IMR-90 (cell line): ENCODE results near the gene DNAJB9. TPM values are rescaled to one million over a fixed set of nuclear protein-coding genes. Genes with fewer than 3 reads are reported as not detected.

Experiments used
- ATAC-seq: fragments of 200-7000 bp; cut with Tn5 transposase; 2 replicates; pipeline ENCODE4 v1.9.1; 2020; ENCODE audit warnings: low read depth, mild to moderate bottlenecking, moderate library complexity
- BruUV-seq: library from RNA; stranded (reverse); fragments of 400-500 nt; replicated peaks from 2 replicates; lab custom pipeline; 2021; lab: Mats Ljungman, UMichigan
- CTCF ChIA-PET: fragments of 300-600 bp; formaldehyde crosslinking; extraction: SDS; loops from one replicate; lab custom pipeline; 2021; ENCODE audit warnings: antibody characterized with exemption; lab: Yijun Ruan, JAX
- POLR2A ChIA-PET: fragments of 300-600 bp; sonication (Branson Sonifier 250); formaldehyde crosslinking; loops from one replicate; lab custom pipeline; 2022; ENCODE audit warnings: antibody characterized with exemption; ENCODE audit not compliant: unreplicated experiment; lab: Charles Lee
- DNase-seq: peaks from one replicate; pipeline ENCODE4 v3.0.0; 2013
- H2AFZ ChIP-seq: replicated peaks from 2 replicates; pipeline ENCODE3; 2013; ENCODE audit warnings: low read length, mild to moderate bottlenecking; ENCODE audit not compliant: poor library complexity
- H2AK5ac ChIP-seq: 2 replicates; pipeline ENCODE4 v1.6.1; 2013; ENCODE audit warnings: low read depth, low read length, inconsistent platforms
- H2AK9ac ChIP-seq: replicated peaks from 2 replicates; pipeline ENCODE3; 2013; ENCODE audit warnings: mild to moderate bottlenecking, low read depth, low read length, moderate library complexity; ENCODE audit not compliant: poor library complexity
- H2BK120ac ChIP-seq: 2 replicates; pipeline ENCODE4 v1.6.1; 2013; ENCODE audit warnings: low read depth, low read length, inconsistent platforms
- H2BK15ac ChIP-seq: 3 replicates; pipeline ENCODE4 v1.6.1; 2013; ENCODE audit warnings: low read depth, low read length, inconsistent platforms
- H2BK20ac ChIP-seq: 2 replicates; pipeline ENCODE4 v1.6.1; 2013; ENCODE audit warnings: low read depth, mild to moderate bottlenecking, inconsistent platforms, low read length, moderate library complexity
- H2BK5ac ChIP-seq: 2 replicates; pipeline ENCODE4 v1.6.1; 2013; ENCODE audit warnings: mild to moderate bottlenecking, low read depth, low read length, inconsistent platforms; ENCODE audit not compliant: poor library complexity, severe bottlenecking
- H3K14ac ChIP-seq: replicated peaks from 2 replicates; pipeline ENCODE4 v1.6.1; 2013; ENCODE audit warnings: low read depth, low read length, inconsistent platforms
- H3K18ac ChIP-seq: 2 replicates; pipeline ENCODE4 v1.6.1; 2013; ENCODE audit warnings: low read depth, low read length, control low read depth
- H3K23ac ChIP-seq: 2 replicates; pipeline ENCODE4 v1.6.1; 2013; ENCODE audit warnings: low read depth, low read length, inconsistent platforms
- H3K27ac ChIP-seq: 2 replicates; pipeline ENCODE4 v1.5.1; 2013; ENCODE audit warnings: mild to moderate bottlenecking, control low read depth, low read length; ENCODE audit not compliant: insufficient read depth
- H3K27me3 ChIP-seq: 2 replicates; pipeline ENCODE4 v1.6.1; 2013; ENCODE audit warnings: low read length; ENCODE audit not compliant: control insufficient read depth, insufficient read depth
- H3K36me3 ChIP-seq: 2 replicates; pipeline ENCODE4 v1.6.1; 2013; ENCODE audit warnings: low read length, mixed read lengths; ENCODE audit not compliant: control insufficient read depth, insufficient read depth
- H3K4ac ChIP-seq: 2 replicates; pipeline ENCODE4 v1.6.1; 2013; ENCODE audit warnings: low read depth, low read length, inconsistent platforms
- H3K4me1 ChIP-seq: 2 replicates; pipeline ENCODE4 v1.6.1; 2013; ENCODE audit warnings: low read length, mixed read lengths; ENCODE audit not compliant: control insufficient read depth, insufficient read depth
- H3K4me2 ChIP-seq: 2 replicates; pipeline ENCODE4 v1.6.1; 2013; ENCODE audit warnings: low read depth, mild to moderate bottlenecking, control low read depth, low read length, moderate library complexity
- H3K4me3 ChIP-seq: 2 replicates; pipeline ENCODE4 v1.5.1; 2013; ENCODE audit warnings: low read depth, mild to moderate bottlenecking, control low read depth, low read length, moderate library complexity; ENCODE audit not compliant: insufficient read depth
- H3K56ac ChIP-seq: 2 replicates; pipeline ENCODE4 v1.6.1; 2013; ENCODE audit warnings: low read length, inconsistent platforms; ENCODE audit not compliant: insufficient read depth; ENCODE audit errors: extremely low read depth
- H3K79me1 ChIP-seq, 2 experiments: 2 replicates each; pipeline ENCODE4 v1.6.1; 2013; ENCODE audit warnings: low read length in 2 of 2, inconsistent platforms in 1 of 2, low read depth in 1 of 2
- H3K9ac ChIP-seq: 2 replicates; pipeline ENCODE4 v1.6.1; 2013; ENCODE audit warnings: low read depth, low read length, control low read depth
- H3K9me1 ChIP-seq: 2 replicates; pipeline ENCODE4 v1.6.1; 2013; ENCODE audit warnings: low read length, inconsistent platforms; ENCODE audit not compliant: insufficient read depth
- H3K9me3 ChIP-seq: 2 replicates; pipeline ENCODE4 v1.6.1; 2013; ENCODE audit warnings: low read length; ENCODE audit not compliant: control insufficient read depth, insufficient read depth
- H4K20me1 ChIP-seq: 2 replicates; pipeline ENCODE4 v1.6.1; 2013; ENCODE audit warnings: low read length, inconsistent platforms; ENCODE audit not compliant: insufficient read depth
- H4K5ac ChIP-seq: 2 replicates; pipeline ENCODE4 v1.6.1; 2013; ENCODE audit warnings: mild to moderate bottlenecking, low read depth, low read length, control low read depth
- H4K8ac ChIP-seq, 2 experiments: 2 replicates each; pipeline ENCODE4 v1.6.1; 2013; ENCODE audit warnings: low read depth in 2 of 2, low read length in 2 of 2, control low read depth in 1 of 2, inconsistent platforms in 1 of 2
- H4K91ac ChIP-seq: 2 replicates; pipeline ENCODE4 v1.6.1; 2013; ENCODE audit warnings: low read depth, low read length, inconsistent platforms; ENCODE audit not compliant: insufficient read depth
- SMC3 ChIP-seq: fragments of 150-350 bp; IDR thresholded peaks from 2 replicates; pipeline ENCODE4 v1.6.1; 2016; ENCODE audit warnings: low read depth, mild to moderate bottlenecking, antibody characterized with exemption, low read length, moderate library complexity
- WGBS, 2 experiments: methylation state at CpG; one replicate each; pipeline versions ENCODE4 v1.1.5 to v1.1.7; 2013; ENCODE audit warnings: missing lambda C conversion rate in 2 of 2; ENCODE audit not compliant: insufficient read length in 1 of 2; ENCODE audit errors: extremely low coverage in 2 of 2; 5-methylcytosine and 5-hydroxymethylcytosine counted together
- dilution Hi-C: fragments of 300-500 bp; cut with HindIII; formaldehyde crosslinking; loops from one replicate; pipeline ENCODE4 v1.14.3; 2018; ENCODE audit warnings: low sequenced_read_pairs; ENCODE audit not compliant: unreplicated experiment
- in situ Hi-C: fragments of 300-500 bp; cut with MboI; formaldehyde crosslinking; loops from 3 replicates; pipeline ENCODE4 v1.14.3; 2019; ENCODE audit warnings: low sequenced_read_pairs, inconsistent platforms, mixed read lengths
- intact Hi-C: fragments of 100-400 bp; cut with micrococcal nuclease; formaldehyde crosslinking; loops from 2 replicates; pipeline ENCODE4 v1.10.0; 2022
- polyA plus RNA-seq, 3 experiments: library from polyadenylated mRNA; depleted of rRNA; stranded (reverse); fragments of >200 nt; gene quantifications; 2 replicates each; pipeline ENCODE4 v1.2.3, GENCODE V29; 2012; ENCODE audit warnings: low replicate concordance in 1 of 3
- total RNA-seq: library from RNA; depleted of rRNA; stranded (reverse); fragments of >200 nt; gene quantifications from 2 replicates; pipeline ENCODE4 v1.2.3, GENCODE V29; 2012

Gene DNAJB9
- total and polyA plus RNA-seq, 2 of the 4 experiments (the other 2 are of a cell fraction): 3.8 to 44.6 TPM

GRCh38 chr7:108609643-108610042 lies 40.0 kb downstream of the DNAJB9 start:
- in situ Hi-C loops: loop anchor here (25.0 kb wide), 1 partner anchor 1828 kb away; no protein-coding TSS in a partner anchor
- no CpG with 5 or more reads among the region's 2 CpGs for WGBS, 2 experiments
- H3K18ac ChIP-seq: no peak overlapping the region
- no peak overlapping the region for H3K4me2 ChIP-seq
- no peak overlapping the region for H4K91ac ChIP-seq
- no peak overlapping the region for H2BK20ac ChIP-seq
- H3K56ac ChIP-seq: no peak overlapping the region
- peaks cover 2% of the 10 kb centered on the region for H3K27me3 ChIP-seq
- no peaks in the 10 kb centered on the region for H3K4me1 ChIP-seq
- dilution Hi-C loops: no loop called here
- H3K14ac ChIP-seq: no peak overlapping the region
- H2AK9ac ChIP-seq: no peak overlapping the region
- no TSS peak for BruUV-seq
- H2AK5ac ChIP-seq: no peak overlapping the region
- no peak overlapping the region for H2AFZ ChIP-seq
- H2BK15ac ChIP-seq: no peak overlapping the region
- CTCF ChIA-PET: no interaction called here
- no peaks in the 10 kb centered on the region for H4K20me1 ChIP-seq
- H3K79me1 ChIP-seq: no peaks in the 10 kb centered on the region
- no peak overlapping the region for H4K8ac ChIP-seq
- DNase-seq (no peak), ATAC-seq (no peak)
- no peak overlapping the region for H3K23ac ChIP-seq
- H2BK5ac ChIP-seq: no peak overlapping the region
- no peak overlapping the region for H3K4me3 ChIP-seq
- H3K4ac ChIP-seq: no peak overlapping the region
- no peak overlapping the region for H4K5ac ChIP-seq
- POLR2A ChIA-PET: no interaction called here
- H3K9me1 ChIP-seq: no peaks in the 10 kb centered on the region
- no peak overlapping the region for H3K27ac ChIP-seq
- H3K36me3 ChIP-seq: no peaks in the 10 kb centered on the region
- H3K9ac ChIP-seq: no peak overlapping the region
- no peak overlapping the region for H2BK120ac ChIP-seq
- H3K9me3 ChIP-seq: no peaks in the 10 kb centered on the region
- no peak for TF ChIP-seq SMC3
- intact Hi-C loops: no loop called here
